Mammary epithelial cell (primary cell): ENCODE measurements around the gene KRT12.

ENCODE experiments used
- CTCF ChIP-seq, 2 donors: IDR thresholded peaks in 1 of 2; conservative IDR thresholded peaks in 1 of 2; 2 replicates each; pipeline ENCODE4 v1.5.1; 2011 to 2012; ENCODE audit warnings: inconsistent platforms in 2 of 2, low read length in 2 of 2, mild to moderate bottlenecking in 2 of 2, control low read depth in 1 of 2, low read depth in 1 of 2; ENCODE audit not compliant: insufficient read depth in 1 of 2; ENCODE audit errors: extremely low read depth in 1 of 2
- EZH2 ChIP-seq: IDR thresholded peaks from 2 replicates; pipeline ENCODE4 v1.6.1; 2012; ENCODE audit warnings: low read length, inconsistent platforms, borderline replicate concordance

GRCh38 chr17:40873801-40874200 is 6.8 kb upstream of the KRT12 start:
- TF ChIP-seq CTCF (conservative IDR thresholded peaks at IDR 0.05 in 1 of 2, IDR thresholded peaks at IDR 0.05 in 1 of 2; ENCODE audit: extremely low read depth in 1 of 2, insufficient read depth in 1 of 2, low read depth in 1 of 2, low read length in 2 of 2) = no peak
- TF ChIP-seq EZH2 = no peak
